GM21381 (cell line): ENCODE results near the gene CSMD2.

Source experiments
- ATAC-seq: cut with Tn5 transposase; IDR thresholded peaks from one replicate; pipeline ENCODE4 v1.9.1; 2021; ENCODE audit warnings: mild to moderate bottlenecking, moderate library complexity; ENCODE audit not compliant: unreplicated experiment

CSMD2 gene

DNA sequence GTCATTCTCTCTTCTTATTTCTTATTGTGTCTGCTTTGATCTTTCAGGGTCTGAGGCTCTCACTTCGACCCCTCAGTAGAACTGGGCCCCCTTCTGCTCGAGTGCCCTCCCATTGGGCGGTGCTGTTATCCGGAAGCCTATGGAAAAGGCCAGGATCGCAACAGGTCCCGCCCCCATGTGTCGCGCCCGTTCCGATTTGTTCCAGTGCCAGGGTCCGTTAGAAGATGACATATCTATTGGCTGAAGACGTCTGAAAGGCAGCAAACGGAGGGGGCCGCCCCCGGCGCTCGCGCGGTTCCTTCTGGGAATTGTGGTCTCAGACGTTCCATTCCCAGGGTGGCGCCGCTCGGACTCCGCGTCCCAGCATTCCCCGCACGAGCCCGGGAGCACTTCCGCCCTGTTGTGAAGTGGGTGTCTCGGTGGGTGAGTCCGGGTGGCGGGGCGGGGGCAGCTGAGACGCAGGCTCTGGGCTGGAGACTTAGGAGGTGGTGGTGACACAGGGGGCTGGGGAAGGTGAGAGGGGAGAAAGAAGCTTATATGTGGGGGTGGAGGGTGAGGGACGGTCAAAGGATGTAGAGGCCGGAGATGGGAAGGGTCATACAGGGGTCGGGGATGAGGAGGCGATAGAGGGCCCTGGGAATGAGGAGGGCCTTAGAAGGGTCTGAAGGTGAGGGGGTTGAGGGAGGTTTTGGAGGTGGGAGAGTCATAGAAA, 692.6 kb downstream of the CSMD2 start, which contains the start of gene ZSCAN20:
TSS of gene ZSCAN20 (plus strand) at position 377 of the 712 bp plus-strand sequence. CDS start 6,644 bp downstream, outside the sequence.
- ATAC-seq: peak; percentile 94

- no peak for ATAC-seq
Observed at GRCh38 chr1:33471416-33471815, 693.6 kb downstream of the CSMD2 start.

- peak; percentile 36 for ATAC-seq
Observed at GRCh38 chr1:33470495-33471012, 694.5 kb downstream of the CSMD2 start.

GRCh38 chr1:33469691-33470090, 695.3 kb downstream of the CSMD2 start:
- ATAC-seq: no peak

- ATAC-seq: no peak
Observed at GRCh38 chr1:33468967-33469366, 696.1 kb downstream of the CSMD2 start.

GRCh38 chr1:33468531-33468930, 696.5 kb downstream of the CSMD2 start:
- ATAC-seq: no peak

- no peak for ATAC-seq
Observed at GRCh38 chr1:33468011-33468410, 697.0 kb downstream of the CSMD2 start.

GRCh38 chr1:33466159-33466558, 698.9 kb downstream of the CSMD2 start:
- no peak for ATAC-seq

GRCh38 chr1:33465316-33465715, 699.7 kb downstream of the CSMD2 start:
- ATAC-seq: no peak

GRCh38 chr1:33464552-33464951, 700.5 kb downstream of the CSMD2 start:
- ATAC-seq: no peak
